Mesendoderm (in vitro differentiated cells): ENCODE results near the gene ZNF641.

Experiments
- DNase-seq: peaks from one replicate; pipeline ENCODE4 v3.0.0; 2013
- H2AK5ac ChIP-seq: 2 replicates; pipeline ENCODE4 v1.6.1; 2013; ENCODE audit warnings: low read length, inconsistent platforms
- H2BK120ac ChIP-seq: 2 replicates; pipeline ENCODE4 v1.6.1; 2013; ENCODE audit warnings: low read depth, mild to moderate bottlenecking, low read length, moderate library complexity, mixed read lengths
- H2BK15ac ChIP-seq: replicated peaks from 2 replicates; pipeline ENCODE4 v1.6.1; 2013; ENCODE audit warnings: low read depth, mild to moderate bottlenecking, moderate library complexity
- H2BK5ac ChIP-seq: 2 replicates; pipeline ENCODE4 v1.6.1; 2013; ENCODE audit warnings: low read length, inconsistent platforms
- H3K18ac ChIP-seq: 2 replicates; pipeline ENCODE4 v1.6.1; 2013; ENCODE audit warnings: mild to moderate bottlenecking, low read length, mixed read lengths
- H3K23ac ChIP-seq: one replicate; pipeline ENCODE4 v1.6.1; 2013; ENCODE audit warnings: low read length
- H3K27ac ChIP-seq: 2 replicates; pipeline ENCODE4 v1.5.1; 2013; ENCODE audit warnings: low read depth, mild to moderate bottlenecking, inconsistent platforms, low read length, moderate library complexity
- H3K27me3 ChIP-seq: 2 replicates; pipeline ENCODE4 v1.6.1; 2013; ENCODE audit warnings: low read length, control low read depth, mild to moderate bottlenecking, inconsistent platforms; ENCODE audit not compliant: insufficient read depth, poor library complexity
- H3K36me3 ChIP-seq: 2 replicates; pipeline ENCODE4 v1.6.1; 2013; ENCODE audit warnings: low read length, inconsistent platforms; ENCODE audit not compliant: control insufficient read depth, insufficient read depth
- H3K4ac ChIP-seq: one replicate; pipeline ENCODE4 v1.6.1; 2013; ENCODE audit warnings: low read depth, mild to moderate bottlenecking, low read length, moderate library complexity
- H3K4me1 ChIP-seq: 2 replicates; pipeline ENCODE4 v1.6.1; 2013; ENCODE audit warnings: low read depth, low read length, inconsistent platforms; ENCODE audit not compliant: control insufficient read depth
- H3K4me2 ChIP-seq: 2 replicates; pipeline ENCODE4 v1.6.1; 2013; ENCODE audit warnings: low read length
- H3K4me3 ChIP-seq: 2 replicates; pipeline ENCODE4 v1.5.1; 2013; ENCODE audit warnings: mild to moderate bottlenecking, low read length
- H3K56ac ChIP-seq: one replicate; pipeline ENCODE4 v1.6.1; 2013; ENCODE audit warnings: low read length
- H3K79me1 ChIP-seq: 2 replicates; pipeline ENCODE4 v1.6.1; 2013; ENCODE audit warnings: low read length, inconsistent platforms
- H3K79me2 ChIP-seq: 2 replicates; pipeline ENCODE4 v1.6.1; 2013; ENCODE audit warnings: mild to moderate bottlenecking, low read length; ENCODE audit not compliant: control insufficient read depth, insufficient read depth
- H3K9ac ChIP-seq: 2 replicates; pipeline ENCODE4 v1.6.1; 2013; ENCODE audit warnings: low read length, inconsistent platforms
- H4K5ac ChIP-seq: one replicate; pipeline ENCODE4 v1.6.1; 2013; ENCODE audit warnings: low read length
- H4K8ac ChIP-seq: one replicate; pipeline ENCODE4 v1.6.1; 2013; ENCODE audit warnings: low read depth, mild to moderate bottlenecking, control low read depth, low read length, moderate library complexity
- WGBS: extraction: QIAGEN DNeasy Blood & Tissue Kit; methylation state at CpG from one replicate; pipeline ENCODE4 v1.1.7; 2013; ENCODE audit warnings: low lambda C conversion rate, missing lambda C conversion rate; ENCODE audit not compliant: insufficient coverage; ENCODE audit errors: extremely low coverage; 5-methylcytosine and 5-hydroxymethylcytosine counted together

The ZNF641 gene

GRCh38 chr12:48356041-48356768 is 5.5 kb upstream of the ZNF641 start:
- Histone ChIP-seq H3K27ac (no peak overlapping the region), H2BK5ac (no peak overlapping the region), H2BK15ac (no peak overlapping the region), H3K23ac (no peak overlapping the region), H2AK5ac (no peak overlapping the region), H3K79me2 (no peaks in the 10 kb centered on the region), H4K5ac (no peak overlapping the region), H3K4me3 (no peak overlapping the region), H3K18ac (no peak overlapping the region), H3K4ac (no peak overlapping the region), H4K8ac (no peak overlapping the region), H3K36me3 (no peaks in the 10 kb centered on the region), H3K4me1 (no peaks in the 10 kb centered on the region), H3K9ac (no peak overlapping the region), H2BK120ac (no peak overlapping the region), H3K4me2 (no peak overlapping the region), H3K27me3 (no peaks in the 10 kb centered on the region), H3K56ac (no peak overlapping the region), H3K79me1 (no peaks in the 10 kb centered on the region)
- no CpG with 5 or more reads among the region's 6 CpGs for WGBS
- DNase-seq, result no peak

GRCh38 chr12:48352157-48352760 is 1.5 kb upstream of the ZNF641 start:
- Histone ChIP-seq H3K56ac (no peak overlapping the region), H3K23ac (no peak overlapping the region), H3K4me2 (no peak overlapping the region), H2BK5ac (no peak overlapping the region), H2BK120ac (no peak overlapping the region), H3K18ac (no peak overlapping the region), H3K36me3 (no peaks in the 10 kb centered on the region), H2BK15ac (no peak overlapping the region), H3K79me1 (no peaks in the 10 kb centered on the region), H3K79me2 (no peaks in the 10 kb centered on the region), H3K4ac (no peak overlapping the region), H4K8ac (no peak overlapping the region), H3K9ac (no peak overlapping the region), H3K27me3 (no peaks in the 10 kb centered on the region), H3K4me3 (no peak overlapping the region), H2AK5ac (no peak overlapping the region), H3K4me1 (no peaks in the 10 kb centered on the region), H4K5ac (no peak overlapping the region), H3K27ac (no peak overlapping the region)
- no peak for DNase-seq
- no CpG with 5 or more reads among the region's 11 CpGs for WGBS

GRCh38 chr12:48351022-48351708 is 446 bp upstream of the ZNF641 start:
- H3K36me3 ChIP-seq, result peaks cover 1% of the 10 kb centered on the region
- peak overlapping the region; percentile 86 for H3K56ac ChIP-seq
- peak; percentile 89 for DNase-seq
- H3K9ac ChIP-seq, result peak overlapping the region; percentile 65
- no peak overlapping the region for H4K8ac ChIP-seq
- H2BK5ac ChIP-seq, result no peak overlapping the region
- H3K4me2 ChIP-seq, result peak overlapping the region; percentile 49
- peak overlapping the region; percentile 53 for H3K18ac ChIP-seq
- no peak overlapping the region for H4K5ac ChIP-seq
- no peak overlapping the region for H2BK15ac ChIP-seq
- no peak overlapping the region for H2AK5ac ChIP-seq
- no CpG with 5 or more reads among the region's 36 CpGs for WGBS
- no peak overlapping the region for H3K4ac ChIP-seq
- peak overlapping the region; percentile 72 for H3K23ac ChIP-seq
- peak overlapping the region; percentile 35 for H3K27ac ChIP-seq
- no peaks in the 10 kb centered on the region for H3K79me1 ChIP-seq
- H3K4me3 ChIP-seq, result peak overlapping the region; percentile 64
- no peaks in the 10 kb centered on the region for H3K27me3 ChIP-seq
- H2BK120ac ChIP-seq, result no peak overlapping the region
- H3K4me1 ChIP-seq, result no peaks in the 10 kb centered on the region
- H3K79me2 ChIP-seq, result no peaks in the 10 kb centered on the region

- Histone ChIP-seq H3K9ac (no peak overlapping the region), H3K36me3 (peaks cover 1% of the 10 kb centered on the region), H3K4ac (no peak overlapping the region), H3K27ac (no peak overlapping the region), H3K4me2 (no peak overlapping the region), H2BK5ac (no peak overlapping the region), H4K8ac (no peak overlapping the region), H2AK5ac (no peak overlapping the region), H3K23ac (no peak overlapping the region), H3K79me1 (no peaks in the 10 kb centered on the region), H4K5ac (no peak overlapping the region), H3K4me3 (no peak overlapping the region), H3K27me3 (no peaks in the 10 kb centered on the region), H3K56ac (no peak overlapping the region), H2BK15ac (no peak overlapping the region), H3K18ac (no peak overlapping the region), H3K79me2 (no peaks in the 10 kb centered on the region), H2BK120ac (no peak overlapping the region), H3K4me1 (no peaks in the 10 kb centered on the region)
- no CpG with 5 or more reads among the region's 2 CpGs for WGBS
- no peak for DNase-seq
These were observed 1.2 kb downstream of the ZNF641 start for GRCh38 chr12:48349471-48349870.

GRCh38 chr12:48342980-48343379 is 7.7 kb downstream of the ZNF641 start:
- H3K23ac ChIP-seq, result no peak overlapping the region
- H3K4ac ChIP-seq, result no peak overlapping the region
- H3K36me3 ChIP-seq, result peaks cover 4% of the 10 kb centered on the region
- no peak overlapping the region for H3K9ac ChIP-seq
- no peak overlapping the region for H4K8ac ChIP-seq
- H2BK120ac ChIP-seq, result no peak overlapping the region
- no peak overlapping the region for H4K5ac ChIP-seq
- H3K4me1 ChIP-seq, result no peaks in the 10 kb centered on the region
- no peaks in the 10 kb centered on the region for H3K27me3 ChIP-seq
- H3K4me3 ChIP-seq, result no peak overlapping the region
- no peak overlapping the region for H2BK5ac ChIP-seq
- no peak overlapping the region for H2BK15ac ChIP-seq
- no CpG with 5 or more reads among the region's 8 CpGs for WGBS
- DNase-seq, result no peak
- no peak overlapping the region for H3K27ac ChIP-seq
- no peak overlapping the region for H2AK5ac ChIP-seq
- H3K4me2 ChIP-seq, result no peak overlapping the region
- no peaks in the 10 kb centered on the region for H3K79me2 ChIP-seq
- no peak overlapping the region for H3K56ac ChIP-seq
- H3K79me1 ChIP-seq, result no peaks in the 10 kb centered on the region
- H3K18ac ChIP-seq, result no peak overlapping the region
